ENCODE data around the gene CACNA1C.

Gene CACNA1C

GRCh38 chr12:2144951-2145350 lies 92.2 kb downstream of the CACNA1C start:
- no peak overlapping the region for H3K4me3 ChIP-seq (replicated peaks in 1 of 2; ENCODE audit: low read depth in 2 of 2, low read length in 2 of 2)
- no peak for TF ChIP-seq CTCF (IDR thresholded peaks at IDR 0.05; ENCODE audit: low read depth, low read length)
- DNase-seq (ENCODE audit: low read depth in 2 of 2), result no peak

GRCh38 chr12:2145433-2145998 lies 92.7 kb downstream of the CACNA1C start:
- TF ChIP-seq CTCF (IDR thresholded peaks at IDR 0.05; ENCODE audit: low read depth, low read length), result no peak
- no peak overlapping the region for H3K4me3 ChIP-seq (replicated peaks in 1 of 2; ENCODE audit: low read depth in 2 of 2, low read length in 2 of 2)
- DNase-seq (ENCODE audit: low read depth in 2 of 2), result no peak

- no peak for DNase-seq (ENCODE audit: low read depth in 2 of 2)
- H3K4me3 ChIP-seq (replicated peaks in 1 of 2; ENCODE audit: low read depth in 2 of 2, low read length in 2 of 2), result no peak overlapping the region
- no peak for TF ChIP-seq CTCF (IDR thresholded peaks at IDR 0.05; ENCODE audit: low read depth, low read length)
Observed at GRCh38 chr12:2147335-2147734, 94.5 kb downstream of the CACNA1C start.

- no peak for TF ChIP-seq CTCF (IDR thresholded peaks at IDR 0.05; ENCODE audit: low read depth, low read length)
- H3K4me3 ChIP-seq (replicated peaks in 1 of 2; ENCODE audit: low read depth in 2 of 2, low read length in 2 of 2), result no peak overlapping the region
- DNase-seq (ENCODE audit: low read depth in 2 of 2), result peak in 1 of 2 donors; percentile 16
Observed at GRCh38 chr12:2149091-2149490, 96.3 kb downstream of the CACNA1C start.

- no peak for TF ChIP-seq CTCF (IDR thresholded peaks at IDR 0.05; ENCODE audit: low read depth, low read length)
- DNase-seq (ENCODE audit: low read depth in 2 of 2), result no peak
- H3K4me3 ChIP-seq (replicated peaks in 1 of 2; ENCODE audit: low read depth in 2 of 2, low read length in 2 of 2), result no peak overlapping the region
Observed at GRCh38 chr12:2150833-2151232, 98.0 kb downstream of the CACNA1C start.

GRCh38 chr12:2151391-2151790 lies 98.6 kb downstream of the CACNA1C start:
- DNase-seq (ENCODE audit: low read depth in 2 of 2), result no peak
- TF ChIP-seq CTCF (IDR thresholded peaks at IDR 0.05; ENCODE audit: low read depth, low read length), result no peak
- no peak overlapping the region for H3K4me3 ChIP-seq (replicated peaks in 1 of 2; ENCODE audit: low read depth in 2 of 2, low read length in 2 of 2)

GRCh38 chr12:2152134-2152533 lies 99.3 kb downstream of the CACNA1C start:
- DNase-seq (ENCODE audit: low read depth in 2 of 2), result no peak
- no peak overlapping the region for H3K4me3 ChIP-seq (replicated peaks in 1 of 2; ENCODE audit: low read depth in 2 of 2, low read length in 2 of 2)
- no peak for TF ChIP-seq CTCF (IDR thresholded peaks at IDR 0.05; ENCODE audit: low read depth, low read length)
